ENCODE measurements around the gene C3. TPM values are rescaled to one million over a fixed set of nuclear protein-coding genes. Genes with fewer than 3 reads are reported as not detected.

C3 gene
- total and polyA plus RNA-seq, 2 of the 13 experiments (the other 11 are each of a cell fraction or from before 2014, with no cell fraction given), result 1,455 to 6,272 TPM

DNA sequence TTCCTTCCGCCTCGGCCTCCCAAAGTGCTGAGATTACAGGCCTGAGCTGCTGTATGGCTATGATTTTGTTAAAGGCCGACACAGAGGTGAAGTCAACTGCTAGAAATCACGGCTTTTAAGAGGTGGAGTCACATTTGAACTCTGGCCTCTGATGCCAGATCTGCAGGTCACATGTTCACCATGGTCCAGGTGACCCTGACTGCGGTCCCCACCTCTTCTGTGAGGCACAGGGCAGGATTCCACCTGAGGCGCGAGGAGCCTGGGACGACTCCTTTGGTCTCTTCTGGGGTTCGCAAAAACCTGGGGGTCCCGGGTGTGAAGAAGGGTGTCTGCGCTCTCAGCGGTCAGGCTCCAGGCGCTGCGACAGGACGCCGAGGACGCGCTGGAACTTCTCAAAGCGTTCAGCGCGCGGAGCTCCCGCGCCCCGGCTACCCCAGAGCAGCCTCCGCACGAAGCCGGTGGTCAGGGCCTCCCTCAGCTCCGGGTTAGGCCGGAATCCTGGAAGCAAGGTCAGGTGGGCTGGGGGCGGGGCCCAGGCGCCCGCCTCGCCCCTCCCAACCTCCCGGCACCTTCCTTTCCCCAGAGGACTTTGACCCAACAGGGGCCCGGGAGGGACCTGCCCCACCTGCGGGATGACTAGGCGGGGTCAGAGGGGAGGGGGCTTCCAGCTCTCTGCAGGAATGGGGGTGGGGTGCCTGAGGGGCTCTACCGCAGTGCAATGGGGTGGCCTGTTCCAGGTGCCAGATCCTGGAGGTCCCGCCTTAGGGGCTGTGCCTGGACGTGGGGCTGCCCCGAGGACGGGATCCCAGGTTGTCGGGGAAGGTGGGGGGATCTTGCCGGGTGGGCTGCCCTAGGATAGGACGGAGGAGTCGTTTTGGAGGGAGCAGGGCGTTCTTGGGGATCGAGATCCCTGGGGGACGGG is 32.1 kb upstream of the C3 start (continued):
- TF ChIP-seq, protein P1, sequence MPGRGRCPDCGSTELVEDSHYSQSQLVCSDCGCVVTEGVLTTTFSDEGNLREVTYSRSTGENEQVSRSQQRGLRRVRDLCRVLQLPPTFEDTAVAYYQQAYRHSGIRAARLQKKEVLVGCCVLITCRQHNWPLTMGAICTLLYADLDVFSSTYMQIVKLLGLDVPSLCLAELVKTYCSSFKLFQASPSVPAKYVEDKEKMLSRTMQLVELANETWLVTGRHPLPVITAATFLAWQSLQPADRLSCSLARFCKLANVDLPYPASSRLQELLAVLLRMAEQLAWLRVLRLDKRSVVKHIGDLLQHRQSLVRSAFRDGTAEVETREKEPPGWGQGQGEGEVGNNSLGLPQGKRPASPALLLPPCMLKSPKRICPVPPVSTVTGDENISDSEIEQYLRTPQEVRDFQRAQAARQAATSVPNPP (CRISPR knock-in tag; IDR thresholded peaks at IDR 0.05), result peak; percentile 83; the same call in 1 of the 2 replicates
- TF ChIP-seq, protein P2, sequence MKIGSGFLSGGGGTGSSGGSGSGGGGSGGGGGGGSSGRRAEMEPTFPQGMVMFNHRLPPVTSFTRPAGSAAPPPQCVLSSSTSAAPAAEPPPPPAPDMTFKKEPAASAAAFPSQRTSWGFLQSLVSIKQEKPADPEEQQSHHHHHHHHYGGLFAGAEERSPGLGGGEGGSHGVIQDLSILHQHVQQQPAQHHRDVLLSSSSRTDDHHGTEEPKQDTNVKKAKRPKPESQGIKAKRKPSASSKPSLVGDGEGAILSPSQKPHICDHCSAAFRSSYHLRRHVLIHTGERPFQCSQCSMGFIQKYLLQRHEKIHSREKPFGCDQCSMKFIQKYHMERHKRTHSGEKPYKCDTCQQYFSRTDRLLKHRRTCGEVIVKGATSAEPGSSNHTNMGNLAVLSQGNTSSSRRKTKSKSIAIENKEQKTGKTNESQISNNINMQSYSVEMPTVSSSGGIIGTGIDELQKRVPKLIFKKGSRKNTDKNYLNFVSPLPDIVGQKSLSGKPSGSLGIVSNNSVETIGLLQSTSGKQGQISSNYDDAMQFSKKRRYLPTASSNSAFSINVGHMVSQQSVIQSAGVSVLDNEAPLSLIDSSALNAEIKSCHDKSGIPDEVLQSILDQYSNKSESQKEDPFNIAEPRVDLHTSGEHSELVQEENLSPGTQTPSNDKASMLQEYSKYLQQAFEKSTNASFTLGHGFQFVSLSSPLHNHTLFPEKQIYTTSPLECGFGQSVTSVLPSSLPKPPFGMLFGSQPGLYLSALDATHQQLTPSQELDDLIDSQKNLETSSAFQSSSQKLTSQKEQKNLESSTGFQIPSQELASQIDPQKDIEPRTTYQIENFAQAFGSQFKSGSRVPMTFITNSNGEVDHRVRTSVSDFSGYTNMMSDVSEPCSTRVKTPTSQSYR (CRISPR knock-in tag; IDR thresholded peaks at IDR 0.05; ENCODE audit: borderline replicate concordance), result peak; percentile 51; the same call in 1 of the 2 replicates
- TF ChIP-seq, protein P3, sequence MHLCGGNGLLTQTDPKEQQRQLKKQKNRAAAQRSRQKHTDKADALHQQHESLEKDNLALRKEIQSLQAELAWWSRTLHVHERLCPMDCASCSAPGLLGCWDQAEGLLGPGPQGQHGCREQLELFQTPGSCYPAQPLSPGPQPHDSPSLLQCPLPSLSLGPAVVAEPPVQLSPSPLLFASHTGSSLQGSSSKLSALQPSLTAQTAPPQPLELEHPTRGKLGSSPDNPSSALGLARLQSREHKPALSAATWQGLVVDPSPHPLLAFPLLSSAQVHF (CRISPR knock-in tag; IDR thresholded peaks at IDR 0.05), result no peak
- TF ChIP-seq, protein P4, sequence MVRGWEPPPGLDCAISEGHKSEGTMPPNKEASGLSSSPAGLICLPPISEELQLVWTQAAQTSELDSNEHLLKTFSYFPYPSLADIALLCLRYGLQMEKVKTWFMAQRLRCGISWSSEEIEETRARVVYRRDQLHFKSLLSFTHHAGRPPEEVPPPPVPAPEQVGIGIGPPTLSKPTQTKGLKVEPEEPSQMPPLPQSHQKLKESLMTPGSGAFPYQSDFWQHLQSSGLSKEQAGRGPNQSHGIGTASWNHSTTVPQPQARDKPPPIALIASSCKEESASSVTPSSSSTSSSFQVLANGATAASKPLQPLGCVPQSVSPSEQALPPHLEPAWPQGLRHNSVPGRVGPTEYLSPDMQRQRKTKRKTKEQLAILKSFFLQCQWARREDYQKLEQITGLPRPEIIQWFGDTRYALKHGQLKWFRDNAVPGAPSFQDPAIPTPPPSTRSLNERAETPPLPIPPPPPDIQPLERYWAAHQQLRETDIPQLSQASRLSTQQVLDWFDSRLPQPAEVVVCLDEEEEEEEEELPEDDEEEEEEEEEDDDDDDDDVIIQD (CRISPR knock-in tag; IDR thresholded peaks at IDR 0.05; ENCODE audit: low read depth), result no peak
- TF ChIP-seq TGIF2 (CRISPR knock-in tag; IDR thresholded peaks at IDR 0.05), result no peak
- TF ChIP-seq, protein P5, sequence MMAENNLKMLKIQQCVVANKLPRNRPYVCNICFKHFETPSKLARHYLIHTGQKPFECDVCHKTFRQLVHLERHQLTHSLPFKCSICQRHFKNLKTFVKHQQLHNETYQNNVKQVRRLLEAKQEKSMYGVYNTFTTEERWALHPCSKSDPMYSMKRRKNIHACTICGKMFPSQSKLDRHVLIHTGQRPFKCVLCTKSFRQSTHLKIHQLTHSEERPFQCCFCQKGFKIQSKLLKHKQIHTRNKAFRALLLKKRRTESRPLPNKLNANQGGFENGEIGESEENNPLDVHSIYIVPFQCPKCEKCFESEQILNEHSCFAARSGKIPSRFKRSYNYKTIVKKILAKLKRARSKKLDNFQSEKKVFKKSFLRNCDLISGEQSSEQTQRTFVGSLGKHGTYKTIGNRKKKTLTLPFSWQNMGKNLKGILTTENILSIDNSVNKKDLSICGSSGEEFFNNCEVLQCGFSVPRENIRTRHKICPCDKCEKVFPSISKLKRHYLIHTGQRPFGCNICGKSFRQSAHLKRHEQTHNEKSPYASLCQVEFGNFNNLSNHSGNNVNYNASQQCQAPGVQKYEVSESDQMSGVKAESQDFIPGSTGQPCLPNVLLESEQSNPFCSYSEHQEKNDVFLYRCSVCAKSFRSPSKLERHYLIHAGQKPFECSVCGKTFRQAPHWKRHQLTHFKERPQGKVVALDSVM (CRISPR knock-in tag; IDR thresholded peaks at IDR 0.05), result peak; percentile 99
- TF ChIP-seq NR2F2 (IDR thresholded peaks at IDR 0.05; ENCODE audit: borderline replicate concordance, low read depth), result peak; percentile 54
- peak; percentile 60 for TF ChIP-seq SRSF1 (optimal IDR thresholded peaks at IDR 0.05; ENCODE audit: low read depth, low read length)
- TF ChIP-seq ZSCAN12 (CRISPR knock-in tag; IDR thresholded peaks at IDR 0.05), result 0 out of 2 replicates have a peak, but pooled peaks have one; percentile 67
- peak; percentile 42 for TF ChIP-seq ARNTL (CRISPR knock-in tag; IDR thresholded peaks at IDR 0.05)
- TF ChIP-seq, protein P6, sequence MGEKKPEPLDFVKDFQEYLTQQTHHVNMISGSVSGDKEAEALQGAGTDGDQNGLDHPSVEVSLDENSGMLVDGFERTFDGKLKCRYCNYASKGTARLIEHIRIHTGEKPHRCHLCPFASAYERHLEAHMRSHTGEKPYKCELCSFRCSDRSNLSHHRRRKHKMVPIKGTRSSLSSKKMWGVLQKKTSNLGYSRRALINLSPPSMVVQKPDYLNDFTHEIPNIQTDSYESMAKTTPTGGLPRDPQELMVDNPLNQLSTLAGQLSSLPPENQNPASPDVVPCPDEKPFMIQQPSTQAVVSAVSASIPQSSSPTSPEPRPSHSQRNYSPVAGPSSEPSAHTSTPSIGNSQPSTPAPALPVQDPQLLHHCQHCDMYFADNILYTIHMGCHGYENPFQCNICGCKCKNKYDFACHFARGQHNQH (CRISPR knock-in tag; IDR thresholded peaks at IDR 0.05), result peak; percentile 16; the same call in 1 of the 2 replicates
- TF ChIP-seq ZNF329 (CRISPR knock-in tag; IDR thresholded peaks at IDR 0.05; ENCODE audit: low read depth), result no peak
- TF ChIP-seq ZNF546 (CRISPR knock-in tag; conservative IDR thresholded peaks at IDR 0.05), result 0 out of 2 replicates have a peak, but pooled peaks have one; percentile 17
- peak; percentile 83 for TF ChIP-seq KDM2A (CRISPR knock-in tag; IDR thresholded peaks at IDR 0.05; ENCODE audit: borderline replicate concordance, low read depth)
- 0 out of 2 replicates have a peak, but pooled peaks have one; percentile 35 for TF ChIP-seq TOPORS (CRISPR knock-in tag; IDR thresholded peaks at IDR 0.05)
- peak; percentile 45; the same call in 1 of the 2 replicates for TF ChIP-seq ZNF263 (CRISPR knock-in tag; IDR thresholded peaks at IDR 0.05)
- TF ChIP-seq HDAC1 (CRISPR knock-in tag; IDR thresholded peaks at IDR 0.05), result peak; percentile 71
- peak; percentile 31; the same call in 1 of the 2 replicates for TF ChIP-seq CREM (IDR thresholded peaks at IDR 0.05)
- no peak for TF ChIP-seq CREM (CRISPR knock-in tag; IDR thresholded peaks at IDR 0.05)
